ENCODE data around the gene SLC24A3.
"Not testable (repeated sequence)": the region's sequence is repeated elsewhere in the genome, so short reads cannot be mapped to it uniquely, and the experiment has no call there.

Gene SLC24A3

DNA sequence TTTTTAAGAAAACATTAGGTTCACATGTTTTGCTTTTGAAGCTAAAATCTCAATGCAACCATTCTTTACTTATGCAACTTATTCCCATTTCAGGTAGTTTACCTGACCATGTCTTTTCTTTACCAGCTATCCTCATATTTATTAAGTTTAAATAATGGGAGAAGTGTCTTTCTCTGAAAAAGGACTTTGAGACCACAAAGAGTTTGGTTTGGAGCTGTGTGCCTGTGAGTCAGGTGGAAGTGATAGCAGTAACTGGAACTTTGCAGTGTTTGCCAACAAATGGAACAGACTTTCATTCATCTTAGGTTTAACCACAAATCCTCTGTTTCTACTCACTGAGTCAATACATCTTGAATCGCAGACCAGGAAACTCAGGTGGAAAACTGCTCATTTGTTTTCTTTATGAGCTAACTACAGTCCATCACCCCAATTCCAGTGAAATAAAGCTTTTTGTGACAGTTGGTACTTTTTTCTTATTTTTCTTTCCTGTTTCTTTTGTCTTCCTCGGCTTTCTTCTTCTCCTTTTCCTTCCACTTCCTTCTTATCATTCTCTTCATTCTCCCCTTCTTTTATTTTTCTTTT is 397.3 kb downstream of the SLC24A3 start:
- DNase-seq = no peak

DNA sequence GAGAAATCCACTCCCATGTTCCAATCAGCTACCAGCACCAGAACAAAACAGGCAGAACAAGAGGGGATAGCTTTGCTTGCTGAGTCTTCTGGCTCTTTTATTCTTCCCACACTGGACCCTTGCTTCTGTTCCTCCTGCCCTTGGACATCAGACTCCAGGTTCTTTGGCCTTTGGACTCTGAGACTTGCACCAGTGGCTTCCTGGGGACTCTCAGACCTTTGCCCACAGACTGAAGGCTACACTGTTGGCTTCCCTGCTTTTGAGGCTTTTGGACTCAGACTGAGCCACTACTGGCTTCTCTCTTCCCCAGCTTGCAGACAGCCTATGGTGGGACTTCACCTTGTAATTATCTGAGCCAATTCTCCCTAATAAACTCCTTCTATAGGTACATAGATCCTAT is 403.2 kb downstream of the SLC24A3 start:
- no peak for DNase-seq

DNA sequence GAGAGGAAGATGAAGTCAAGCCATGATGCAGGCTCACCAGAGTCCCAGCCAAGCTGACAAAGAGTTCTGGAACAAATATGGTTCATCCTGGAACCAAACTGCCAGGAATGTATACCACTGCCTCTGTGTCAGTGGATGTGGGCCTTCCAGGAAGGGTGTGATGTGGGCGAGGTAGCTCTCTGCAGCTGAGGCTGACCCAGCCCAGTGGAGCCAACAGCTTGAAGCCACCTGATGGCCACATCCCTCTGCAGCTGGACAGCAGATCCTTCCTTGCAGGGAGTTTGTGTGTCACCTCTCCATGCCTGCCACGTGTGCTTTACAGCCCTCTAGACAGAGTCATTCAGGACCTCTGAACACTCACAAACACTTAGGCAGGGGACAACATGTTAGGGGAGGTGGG is 403.6 kb downstream of the SLC24A3 start:
- no peak for DNase-seq

DNA sequence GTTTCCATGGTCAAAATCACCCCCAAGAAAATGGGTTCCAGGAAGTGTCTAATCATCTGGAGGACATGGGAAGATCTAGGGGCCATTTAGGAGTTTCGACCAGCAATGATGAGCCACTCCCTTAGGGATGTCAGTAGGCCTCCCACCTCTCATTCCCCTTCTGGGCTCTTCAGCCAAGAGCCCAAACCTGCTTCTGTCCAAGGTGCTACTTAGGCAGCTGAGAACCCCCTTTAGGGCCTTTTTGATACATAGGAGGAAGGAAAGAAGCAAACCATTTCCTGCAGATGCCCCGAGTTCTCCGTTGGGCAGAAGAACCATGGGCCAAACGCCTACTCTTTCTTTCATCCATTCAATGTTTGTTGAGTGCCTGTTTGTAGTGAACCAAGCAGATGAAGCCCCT is 404.2 kb downstream of the SLC24A3 start:
- DNase-seq = no peak

DNA sequence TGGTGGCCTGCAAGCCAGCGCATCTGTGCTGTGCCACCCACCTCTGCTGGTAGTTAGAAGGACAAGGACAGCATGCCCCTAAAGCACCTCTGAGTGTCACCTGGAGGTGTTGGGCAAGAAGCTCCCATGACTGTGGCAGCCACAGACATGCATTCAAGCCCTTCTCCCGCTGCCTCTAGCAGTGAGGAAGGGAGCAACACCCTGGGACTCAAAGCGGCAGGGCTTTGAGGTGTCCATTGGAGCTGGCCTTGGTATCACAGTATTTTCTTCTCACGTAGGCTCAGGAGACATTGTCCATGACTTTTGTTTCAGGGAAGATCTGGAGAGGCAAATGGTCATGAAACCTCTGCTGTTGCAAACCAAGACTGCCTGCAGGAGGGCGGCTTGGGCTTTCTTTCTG is 404.8 kb downstream of the SLC24A3 start:
- no peak for DNase-seq

DNA sequence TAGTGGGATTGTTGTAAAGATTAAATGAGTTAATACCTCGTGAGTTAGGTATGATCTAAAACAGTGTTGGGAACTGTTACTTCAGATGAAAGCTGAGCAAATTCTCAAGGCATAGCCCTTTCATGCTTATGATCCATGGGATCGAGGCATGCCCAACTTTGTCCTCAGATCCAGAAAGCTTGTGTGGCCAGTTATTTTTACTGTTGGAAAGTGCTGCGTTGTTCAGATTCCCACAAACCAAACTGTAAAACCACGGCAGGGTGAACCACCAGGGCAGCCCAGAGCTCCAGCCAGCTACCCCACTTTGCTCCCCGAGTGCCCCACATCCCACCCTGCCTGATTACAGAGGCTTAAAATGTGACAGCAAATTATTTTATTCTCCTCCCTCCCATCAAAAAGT is 406.3 kb downstream of the SLC24A3 start:
- DNase-seq = no peak

DNA sequence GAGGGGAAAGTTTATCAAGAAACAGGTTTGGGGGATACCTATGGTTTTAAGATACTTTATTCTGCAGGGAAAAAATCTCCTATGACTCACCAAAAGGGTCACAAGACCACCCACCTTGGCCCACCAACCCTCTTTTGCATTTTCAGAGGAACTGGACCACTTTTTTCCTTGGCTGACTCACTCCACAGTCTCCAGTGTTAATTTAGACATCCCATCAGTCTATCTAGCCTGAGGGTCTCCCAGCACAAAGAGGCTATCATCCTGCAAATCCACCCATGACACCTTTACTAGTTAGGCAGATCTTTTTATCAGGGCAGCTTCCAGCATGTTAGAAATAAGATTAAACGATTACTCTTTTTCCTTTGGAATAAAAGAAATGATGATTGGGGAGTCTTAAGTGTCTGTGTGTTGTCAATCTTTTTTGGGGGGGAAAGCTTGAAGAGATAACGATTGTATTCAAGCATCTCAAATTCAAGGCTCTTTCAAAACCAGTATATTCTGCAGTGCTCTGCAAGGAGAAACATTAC is 407.5 kb downstream of the SLC24A3 start:
- DNase-seq = no peak

DNA sequence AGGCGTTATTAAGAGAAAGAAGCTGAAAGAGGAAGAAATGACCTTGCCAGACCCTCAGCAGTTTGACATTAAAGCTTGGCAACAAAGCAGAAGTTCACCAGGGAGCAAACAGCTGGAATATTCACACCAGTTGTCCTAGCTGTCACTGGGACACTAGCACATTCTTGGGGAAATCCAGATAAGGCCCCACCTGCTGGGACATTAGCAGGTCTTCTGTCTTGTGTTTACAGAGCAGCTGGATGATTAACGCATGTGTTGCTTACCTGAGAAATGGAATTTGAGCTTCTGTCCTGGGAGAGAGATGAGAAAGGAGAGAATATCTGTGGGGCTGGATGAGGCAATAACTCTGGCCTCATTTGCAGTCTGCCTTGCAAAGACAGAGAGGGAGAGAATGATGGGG is 408.0 kb downstream of the SLC24A3 start:
- DNase-seq = no peak

DNA sequence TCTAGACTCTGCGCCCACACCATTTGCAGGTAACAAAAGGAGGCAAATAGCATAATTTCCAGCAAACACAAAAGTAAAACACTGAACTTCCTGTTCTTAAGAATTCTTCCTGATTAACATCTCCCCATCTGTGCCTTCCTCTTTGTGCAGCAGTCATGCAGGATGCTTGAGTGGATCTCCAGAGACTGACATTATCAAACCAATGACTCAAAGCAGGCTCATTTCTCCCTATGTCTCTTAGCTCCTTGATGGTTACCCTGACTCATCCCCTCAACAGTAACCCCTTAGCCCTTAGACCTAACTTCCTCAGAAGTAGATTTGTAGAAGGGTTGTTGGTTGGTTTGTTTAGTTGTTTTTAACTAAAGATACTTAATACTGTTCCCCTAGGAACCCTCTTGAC is 408.6 kb downstream of the SLC24A3 start:
- peak; percentile 24 for DNase-seq

DNA sequence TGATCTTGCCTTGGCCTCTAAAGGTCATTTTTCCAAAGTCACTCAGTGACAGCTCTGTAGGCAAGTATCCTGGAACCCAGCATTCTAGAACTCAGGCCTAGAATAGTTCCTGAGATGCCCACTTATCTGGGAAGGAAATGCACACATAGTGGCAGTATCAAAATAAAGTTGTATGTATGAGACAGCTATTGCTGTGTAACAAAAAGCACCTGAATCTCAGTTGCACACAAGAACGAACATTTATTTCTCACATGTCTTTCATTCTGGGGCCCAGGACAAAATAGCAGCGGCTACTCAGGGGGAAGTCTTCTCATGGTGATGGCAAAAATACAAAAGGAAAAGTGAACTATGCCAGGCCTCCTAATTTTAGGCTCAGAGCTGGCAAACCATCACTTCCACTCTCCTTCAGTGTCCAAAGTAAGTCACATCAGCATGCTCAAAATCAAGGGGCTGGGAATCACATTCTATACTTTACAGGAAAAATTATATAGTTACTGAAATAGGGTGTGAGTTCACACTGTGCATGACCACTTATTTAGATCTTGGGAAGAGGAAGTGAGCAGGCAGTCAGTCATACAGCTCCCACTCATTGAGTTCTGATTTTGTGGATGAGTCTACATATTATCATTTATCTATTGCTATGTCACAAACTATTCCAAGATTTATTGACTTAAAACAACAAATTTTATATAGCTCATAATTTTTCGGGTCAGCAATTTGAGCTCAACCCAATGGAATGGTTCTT is 412.0 kb downstream of the SLC24A3 start:
- no peak for DNase-seq

DNA sequence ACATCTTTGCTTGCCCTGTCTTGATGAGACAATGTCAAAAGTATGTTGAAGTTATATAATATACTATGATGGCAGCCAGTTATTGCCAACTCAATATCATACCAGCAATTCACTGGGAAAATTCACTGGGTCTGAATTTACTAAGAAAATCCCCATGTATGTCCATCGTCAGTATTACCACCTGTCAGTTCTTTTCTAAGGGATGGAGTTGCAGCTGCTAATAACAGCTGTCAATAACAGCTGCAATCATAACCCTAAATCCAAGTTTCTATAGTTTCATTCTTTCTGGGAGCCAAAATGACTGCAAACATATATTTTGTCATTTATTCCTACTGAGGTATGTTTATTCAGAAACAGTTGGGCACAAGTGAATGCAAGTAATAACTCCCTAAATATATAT is 413.0 kb downstream of the SLC24A3 start:
- no peak for DNase-seq

DNA sequence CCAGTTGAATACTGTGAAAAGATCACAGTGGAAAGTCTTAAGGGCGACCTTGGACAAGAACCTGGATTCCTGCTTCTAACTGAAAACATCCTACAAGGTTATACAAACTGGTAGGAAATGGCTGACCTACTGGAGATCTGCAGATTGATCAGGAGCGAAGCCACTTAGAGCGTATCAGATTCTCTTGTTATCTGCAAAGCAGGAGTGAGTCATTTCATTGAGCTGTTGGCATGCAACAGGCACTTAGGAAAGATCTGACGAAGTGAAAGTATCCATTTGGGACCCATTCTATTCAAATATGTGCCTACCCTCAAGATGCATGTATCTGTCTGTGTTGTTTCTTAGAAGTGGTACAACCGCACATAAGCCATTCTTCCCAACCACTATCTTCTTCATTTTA is 414.5 kb downstream of the SLC24A3 start:
- DNase-seq = peak; percentile 9

DNA sequence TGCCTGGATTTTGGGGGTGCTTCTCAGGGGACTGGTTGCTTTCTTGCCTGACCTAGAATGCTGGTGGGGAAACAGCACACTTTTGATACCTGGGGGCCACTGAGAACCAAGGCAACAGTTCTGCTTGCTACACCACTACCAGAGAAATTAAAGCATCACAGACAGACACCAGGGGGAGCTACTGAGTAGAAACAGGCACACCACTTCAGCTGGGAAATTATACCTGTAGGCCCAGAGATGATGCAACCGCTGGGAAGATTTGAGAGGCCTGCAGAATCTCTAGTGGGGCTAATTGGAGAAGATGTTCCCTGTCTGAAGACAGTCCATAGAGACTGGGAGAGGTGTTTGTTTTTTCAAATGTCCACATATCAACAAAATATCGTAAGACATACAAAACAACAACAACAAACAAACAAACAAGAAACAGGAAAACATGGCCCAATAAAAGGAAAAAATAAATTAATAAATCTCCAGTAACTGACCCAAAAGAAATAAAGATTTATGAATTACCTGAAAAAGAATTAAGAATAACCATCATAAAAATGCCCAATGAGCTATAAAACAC is 416.2 kb downstream of the SLC24A3 start:
- peak; percentile 61 for DNase-seq

DNA sequence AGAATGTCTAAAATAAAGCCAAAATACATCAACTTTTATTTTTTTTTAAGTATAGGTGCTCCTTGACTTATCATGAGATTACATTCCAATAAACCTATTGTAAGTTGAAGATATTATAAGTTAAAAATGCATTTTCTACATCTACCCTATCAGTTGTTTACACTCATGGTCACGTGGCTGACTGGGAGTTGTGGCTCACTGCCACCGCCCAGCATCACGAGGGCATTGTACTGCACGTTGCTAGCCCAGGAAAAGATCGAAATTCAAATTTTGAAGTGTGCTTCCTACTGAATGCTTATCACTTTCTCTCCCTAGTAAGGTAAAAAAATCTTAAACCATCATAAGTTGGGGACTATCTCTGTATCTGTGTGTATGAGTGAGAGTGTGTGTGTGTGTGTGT is 419.0 kb downstream of the SLC24A3 start:
- no peak for DNase-seq

DNA sequence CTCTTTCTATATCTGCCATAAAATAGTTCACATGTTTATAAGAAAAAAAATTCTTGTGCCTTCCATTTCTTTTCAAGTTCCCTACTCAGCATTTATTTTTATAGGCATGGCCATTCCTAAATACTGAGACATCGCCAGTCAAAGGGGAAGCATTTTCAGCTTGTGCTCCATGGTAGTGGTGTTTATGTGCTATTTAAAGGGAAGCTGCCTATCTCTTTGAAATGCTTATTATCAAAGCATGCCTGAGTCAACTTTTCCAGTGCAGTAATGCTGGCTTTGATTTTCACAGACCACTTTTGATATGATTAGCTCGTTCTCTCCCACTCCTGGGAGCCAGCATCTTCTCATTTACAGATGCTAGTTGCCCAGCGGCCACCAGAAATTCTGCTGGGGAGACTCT is 421.5 kb downstream of the SLC24A3 start:
- peak; percentile 33 for DNase-seq

DNA sequence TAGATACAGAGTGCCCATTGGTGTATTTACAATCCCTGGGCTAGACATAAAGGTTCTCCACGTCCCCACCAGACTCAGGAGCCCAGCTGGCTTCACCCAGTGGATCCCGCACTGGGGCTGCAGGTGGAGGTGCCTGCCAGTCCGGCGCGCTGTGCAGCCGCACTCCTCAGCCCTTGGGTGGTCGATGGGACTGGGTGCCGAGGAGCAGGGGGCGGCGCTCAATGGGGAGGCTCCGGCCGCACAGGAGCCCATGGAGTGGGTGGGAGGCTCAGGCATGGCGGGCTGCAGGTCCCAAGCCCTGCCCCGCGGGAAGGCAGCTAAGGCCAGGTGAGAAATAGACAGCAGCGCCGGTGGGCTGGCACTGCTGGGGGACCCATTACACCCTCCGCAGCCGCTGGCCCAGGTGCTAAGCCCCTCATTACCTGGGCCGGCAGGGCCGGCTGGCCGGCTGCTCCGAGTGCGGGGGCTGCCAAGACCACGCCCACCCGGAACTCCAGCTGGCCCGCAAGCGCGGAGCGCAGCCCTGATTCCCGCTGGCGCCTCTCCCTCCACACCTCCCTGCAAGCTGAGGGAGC is 427.1 kb downstream of the SLC24A3 start:
- DNase-seq = not testable (repeated sequence)

DNA sequence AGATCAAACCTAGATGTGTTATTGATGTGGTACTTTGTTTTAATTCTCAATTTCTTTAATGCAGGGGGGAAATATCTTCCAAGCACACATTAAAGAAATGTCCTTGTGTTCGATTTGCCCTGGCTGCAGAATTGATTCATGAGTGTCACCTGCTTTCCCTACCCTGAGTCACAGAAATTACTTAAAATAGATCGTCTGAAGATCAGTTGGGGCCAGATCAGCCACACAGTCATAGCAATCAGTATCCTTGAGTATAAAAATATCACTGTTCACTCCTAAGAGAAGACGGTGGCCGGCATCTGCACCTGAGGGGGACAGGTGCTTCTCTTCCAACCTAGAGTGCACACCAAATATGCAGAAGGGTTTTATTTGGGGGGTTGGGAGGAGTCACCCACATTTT is 430.4 kb downstream of the SLC24A3 start:
- DNase-seq = no peak

DNA sequence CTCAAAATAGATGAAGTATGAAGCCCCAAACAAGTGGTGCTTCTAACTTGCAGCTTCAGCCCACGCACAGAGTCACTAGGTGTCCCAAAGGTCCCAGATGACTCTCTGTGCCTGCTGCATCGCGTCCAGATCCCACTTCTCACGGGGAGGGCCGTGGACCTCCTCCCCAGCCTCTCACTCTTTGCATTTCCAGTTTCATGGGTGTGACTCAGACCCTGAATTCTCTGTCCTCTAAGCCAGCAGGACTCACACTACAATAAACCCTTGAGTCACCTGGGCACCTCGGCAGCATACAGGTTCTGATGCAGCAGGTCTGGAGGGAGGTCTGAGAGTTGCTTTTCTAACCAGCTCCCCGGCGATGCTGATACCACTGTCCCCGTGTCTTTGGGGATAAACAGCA is 431.6 kb downstream of the SLC24A3 start:
- DNase-seq = no peak

DNA sequence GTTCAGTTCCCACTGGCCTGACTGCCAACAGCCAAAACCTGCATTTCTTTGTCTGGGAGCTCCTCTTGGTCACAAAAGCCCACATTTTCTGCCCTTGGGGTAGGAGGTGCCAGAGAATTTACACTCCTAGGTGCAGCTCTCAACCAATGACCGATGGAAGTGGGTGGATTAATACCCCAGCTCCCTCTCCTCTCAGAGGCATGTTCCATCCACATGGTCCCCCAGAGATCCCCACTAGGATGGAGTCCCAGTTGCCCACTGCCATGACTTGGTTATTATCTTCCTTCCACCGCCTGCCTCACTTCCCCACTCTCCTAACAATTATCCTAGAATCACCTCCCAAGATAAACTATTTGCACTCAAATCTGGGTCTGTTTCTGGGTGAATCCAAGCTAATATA is 434.5 kb downstream of the SLC24A3 start:
- no peak for DNase-seq

DNA sequence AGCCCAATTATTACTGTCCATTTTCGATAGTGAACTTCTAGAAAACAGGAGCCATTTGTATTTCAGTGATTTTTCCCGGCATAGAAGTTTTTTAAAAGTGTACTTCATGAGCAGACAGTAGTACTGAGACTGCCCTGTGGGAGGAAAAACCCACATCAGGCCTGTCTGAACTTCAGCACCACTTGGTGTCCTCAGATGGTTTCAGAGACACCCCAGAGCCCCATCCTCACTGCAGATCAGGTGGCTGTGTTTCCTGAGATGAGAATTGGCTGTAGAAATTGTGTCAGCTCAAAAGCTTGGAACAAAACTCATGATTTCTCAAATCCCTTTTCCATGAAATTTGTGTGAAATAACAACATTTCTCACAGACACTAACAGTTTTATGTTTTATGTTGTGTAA is 435.6 kb downstream of the SLC24A3 start:
- no peak for DNase-seq

DNA sequence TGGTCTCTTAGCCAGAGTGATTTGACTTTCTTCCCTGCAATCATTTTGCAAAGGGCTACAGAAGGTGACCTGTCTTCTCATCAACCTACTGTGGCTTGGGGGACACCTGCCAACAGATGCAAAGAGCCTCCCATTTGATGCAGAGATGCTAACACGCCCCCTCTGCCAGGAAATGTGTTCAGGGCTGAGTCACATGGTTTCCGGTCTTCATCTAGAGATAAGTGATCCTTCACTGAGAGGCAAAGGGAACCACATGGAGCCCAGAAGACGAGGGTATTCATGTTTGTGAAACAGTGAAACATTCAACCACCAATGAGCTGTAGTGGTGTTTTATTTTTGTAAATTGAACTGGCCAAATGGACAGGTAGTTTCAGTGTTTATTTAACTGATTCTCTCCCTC is 436.6 kb downstream of the SLC24A3 start:
- DNase-seq = no peak

DNA sequence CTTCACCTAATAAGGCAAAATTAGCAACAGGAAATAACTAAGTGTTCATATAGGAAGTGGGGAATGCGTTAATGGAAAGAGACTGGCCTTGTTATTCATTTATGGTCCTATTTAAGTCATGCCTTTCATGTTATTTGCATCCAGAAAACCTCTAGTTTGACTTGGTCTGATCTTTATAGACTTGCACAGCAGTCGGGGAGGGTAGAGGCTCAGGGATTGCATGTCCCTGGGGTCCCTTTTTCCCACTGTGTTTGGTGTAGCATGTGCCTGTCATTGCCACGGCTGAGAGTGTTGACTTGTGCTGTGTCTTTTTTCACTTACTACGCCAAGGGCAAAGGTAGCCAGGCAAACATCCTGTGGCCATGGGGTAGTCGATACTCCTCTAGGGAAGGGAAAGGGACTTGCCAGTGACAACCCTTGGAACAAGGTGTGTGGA is 440.2 kb downstream of the SLC24A3 start:
- no peak for DNase-seq

DNA sequence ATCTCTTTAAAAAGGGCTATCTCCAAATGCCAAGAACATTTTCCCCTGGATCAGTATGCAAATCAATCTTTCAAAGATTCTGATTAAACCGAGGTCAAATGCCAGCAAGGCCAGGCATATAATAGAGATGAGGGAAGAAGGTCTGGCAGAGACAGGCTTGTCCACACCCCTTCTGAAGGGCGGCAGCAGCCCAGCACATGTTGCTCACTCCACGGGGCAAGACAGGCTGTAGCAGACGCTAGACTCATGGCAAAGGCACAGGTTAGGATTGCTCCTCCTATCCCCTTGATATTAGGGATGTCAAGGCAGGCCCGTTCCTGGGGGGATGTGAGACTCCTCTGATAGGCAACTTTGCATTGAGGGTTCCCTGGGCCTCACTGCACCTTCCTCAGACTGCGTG is 440.9 kb downstream of the SLC24A3 start:
- no peak for DNase-seq

DNA sequence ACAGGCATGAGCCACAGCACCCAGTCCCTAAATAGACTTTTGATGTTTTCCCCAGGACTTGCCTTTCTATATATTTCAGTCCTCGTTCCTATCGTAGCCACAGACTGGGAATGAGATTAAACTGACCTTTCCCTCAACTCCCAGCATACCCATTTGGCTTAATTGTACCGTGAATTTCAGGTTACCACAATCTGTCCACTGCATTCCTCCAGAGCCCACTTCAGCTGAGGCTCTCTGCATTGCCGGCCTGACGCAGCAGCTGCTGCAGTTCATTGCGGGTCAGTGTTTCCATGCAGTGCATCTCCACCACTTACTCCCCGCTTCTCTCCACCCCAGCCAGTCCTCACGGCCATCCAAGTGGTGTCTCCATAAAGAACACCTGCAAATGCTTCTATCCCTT is 442.5 kb downstream of the SLC24A3 start:
- DNase-seq = no peak

Data from EL (cell line).